GM12874 (cell line): Measurements from ENCODE around the gene SLC1A3.
A peak's percentile ranks its signal among the peaks of the same experiment; 100 is the strongest.

Experiments
- CTCF ChIP-seq: IDR thresholded peaks from 2 replicates; pipeline ENCODE4 v1.5.1; 2011; ENCODE audit warnings: low read depth, mild to moderate bottlenecking, control low read depth, low read length, moderate library complexity; ENCODE audit not compliant: insufficient read depth

The SLC1A3 gene

GRCh38 chr5:36696059-36696673 lies 89.8 kb downstream of the SLC1A3 start:
- TF ChIP-seq CTCF: peak; percentile 72

- TF ChIP-seq CTCF: no peak
Measured at GRCh38 chr5:36698031-36698430, 91.6 kb downstream of the SLC1A3 start.

GRCh38 chr5:36701085-36701698 lies 94.8 kb downstream of the SLC1A3 start:
- no peak for TF ChIP-seq CTCF

- TF ChIP-seq CTCF: no peak
Measured at GRCh38 chr5:36703245-36703860, 96.9 kb downstream of the SLC1A3 start.

GRCh38 chr5:36704131-36704530 lies 97.7 kb downstream of the SLC1A3 start:
- no peak for TF ChIP-seq CTCF

- no peak for TF ChIP-seq CTCF
Measured at GRCh38 chr5:36705055-36705454, 98.6 kb downstream of the SLC1A3 start.

- no peak for TF ChIP-seq CTCF
Measured at GRCh38 chr5:36706662-36707061, 100.3 kb downstream of the SLC1A3 start.
